GM23248 (cell line): ENCODE measurements around the gene RUFY3. TPM values are rescaled to one million over a fixed set of nuclear protein-coding genes. Genes with fewer than 3 reads are reported as not detected.
"Not testable (repeated sequence)": the region's sequence is repeated elsewhere in the genome, so short reads cannot be mapped to it uniquely, and the experiment has no call there.

Source experiments
- DNase-seq: peaks from one replicate; pipeline ENCODE4 v3.0.0-alpha.2; 2015
- H2AFZ ChIP-seq: fragments of 200-600 bp; sonication (generic); 2 replicates; pipeline ENCODE4 v1.6.1; 2016; ENCODE audit warnings: antibody characterized with exemption
- H3F3A ChIP-seq: fragments of 200-600 bp; sonication (generic); 2 replicates; pipeline ENCODE4 v1.6.1; 2016; ENCODE audit warnings: mild to moderate bottlenecking, antibody characterized with exemption, mixed run types; ENCODE audit not compliant: insufficient read depth
- H3K27ac ChIP-seq: fragments of 200-600 bp; sonication (generic); 2 replicates; pipeline ENCODE4 v1.5.1; 2016; ENCODE audit warnings: mild to moderate bottlenecking
- H3K27me3 ChIP-seq: fragments of 200-600 bp; sonication (generic); replicated peaks from 2 replicates; pipeline ENCODE4 v1.6.1; 2016; ENCODE audit warnings: mild to moderate bottlenecking; ENCODE audit not compliant: insufficient read depth
- H3K36me3 ChIP-seq: fragments of 200-600 bp; sonication (generic); 2 replicates; pipeline ENCODE4 v1.6.1; 2016; ENCODE audit warnings: low read depth, mild to moderate bottlenecking
- H3K4me1 ChIP-seq: fragments of 200-600 bp; sonication (generic); 2 replicates; pipeline ENCODE4 v1.6.1; 2016; ENCODE audit warnings: mild to moderate bottlenecking; ENCODE audit not compliant: insufficient read depth
- H3K4me2 ChIP-seq: fragments of 200-600 bp; sonication (generic); one replicate; pipeline ENCODE4 v1.6.1; 2016; ENCODE audit warnings: mild to moderate bottlenecking; ENCODE audit not compliant: unreplicated experiment
- H3K4me3 ChIP-seq: fragments of 200-600 bp; sonication (generic); 2 replicates; pipeline ENCODE4 v1.5.1; 2016; ENCODE audit warnings: mild to moderate bottlenecking
- H3K79me2 ChIP-seq: fragments of 200-600 bp; sonication (generic); 2 replicates; pipeline ENCODE4 v1.6.1; 2016; ENCODE audit warnings: mild to moderate bottlenecking; ENCODE audit not compliant: insufficient read depth
- H3K9ac ChIP-seq: fragments of 200-600 bp; sonication (generic); 2 replicates; pipeline ENCODE4 v1.6.1; 2016; ENCODE audit warnings: mild to moderate bottlenecking
- H3K9me2 ChIP-seq: fragments of 200-600 bp; sonication (generic); 2 replicates; pipeline ENCODE4 v1.6.1; 2016; ENCODE audit warnings: mixed run types, mild to moderate bottlenecking, moderate library complexity; ENCODE audit not compliant: insufficient read depth
- H3K9me3 ChIP-seq: fragments of 200-600 bp; sonication (generic); one replicate; pipeline ENCODE4 v1.6.1; 2017; ENCODE audit warnings: low read depth
- H4K20me1 ChIP-seq: fragments of 200-600 bp; sonication (generic); 2 replicates; pipeline ENCODE4 v1.6.0; 2016; ENCODE audit not compliant: insufficient read depth
- EZH2 ChIP-seq: fragments of 200-600 bp; sonication (generic); IDR thresholded peaks from 2 replicates; pipeline ENCODE4 v1.6.1; 2018; ENCODE audit warnings: antibody characterized with exemption, mild to moderate bottlenecking; ENCODE audit not compliant: insufficient read depth, poor library complexity, severe bottlenecking
- EZH2phosphoT487 ChIP-seq: fragments of 200-600 bp; sonication (generic); IDR thresholded peaks from 2 replicates; pipeline ENCODE4 v1.6.1; 2018; ENCODE audit warnings: antibody characterized with exemption, moderate library complexity, mild to moderate bottlenecking, low read depth; ENCODE audit not compliant: insufficient read depth
- WGBS, 2 experiments: methylation state at CpG; one replicate each; pipeline ENCODE4 v1.1.6; 2015 to 2017; ENCODE audit warnings: low lambda C conversion rate in 2 of 2, low coverage in 1 of 2; ENCODE audit errors: missing lambda C conversion rate in 2 of 2; 5-methylcytosine and 5-hydroxymethylcytosine counted together
- in situ Hi-C: fragments of 300-500 bp; cut with MboI; formaldehyde crosslinking; loops from 2 replicates; pipeline ENCODE4 v1.15.0; 2020
- polyA plus RNA-seq: library from polyadenylated mRNA; unstranded; fragments of >200 nt; fragmentation: Nextera tagmentation; extraction: Ambion mirVana; gene quantifications from 2 replicates; pipeline ENCODE4 v1.2.1, GENCODE V29; 2016
- total RNA-seq: library from RNA; depleted of rRNA; stranded (reverse); fragments of >200 nt; shearing (Covaris generic); gene quantifications from 2 replicates; pipeline ENCODE4 v1.2.3, GENCODE V29; 2014

The RUFY3 gene
- total and polyA plus RNA-seq, 2 experiments from 2014 or later: 13.5 to 24.0 TPM

GRCh38 chr4:70700712-70701111 lies 21.1 kb upstream of the RUFY3 start:
- Histone ChIP-seq H3F3A (peaks cover 19% of the 10 kb centered on the region), H2AFZ (no peak overlapping the region), H3K4me2 (no peak overlapping the region), H3K4me1 (0 out of 2 replicates have a peak, but pooled peaks cover 6% of the 10 kb centered on the region), H3K9ac (no peak overlapping the region), H3K4me3 (no peak overlapping the region), H3K27me3 (no peaks in the 10 kb centered on the region), H3K9me2 (no peaks in the 10 kb centered on the region), H3K79me2 (no peaks in the 10 kb centered on the region), H3K36me3 (no peaks in the 10 kb centered on the region), H3K9me3 (no peaks in the 10 kb centered on the region), H4K20me1 (no peaks in the 10 kb centered on the region), H3K27ac (no peak overlapping the region)
- in situ Hi-C loops: no loop called here
- no peak for DNase-seq
- WGBS, 2 experiments: 88 to 90% methylated on average over 5 of the region's 5 CpGs
- TF ChIP-seq EZH2phosphoT487 (no peak), EZH2 (no peak)

DNA sequence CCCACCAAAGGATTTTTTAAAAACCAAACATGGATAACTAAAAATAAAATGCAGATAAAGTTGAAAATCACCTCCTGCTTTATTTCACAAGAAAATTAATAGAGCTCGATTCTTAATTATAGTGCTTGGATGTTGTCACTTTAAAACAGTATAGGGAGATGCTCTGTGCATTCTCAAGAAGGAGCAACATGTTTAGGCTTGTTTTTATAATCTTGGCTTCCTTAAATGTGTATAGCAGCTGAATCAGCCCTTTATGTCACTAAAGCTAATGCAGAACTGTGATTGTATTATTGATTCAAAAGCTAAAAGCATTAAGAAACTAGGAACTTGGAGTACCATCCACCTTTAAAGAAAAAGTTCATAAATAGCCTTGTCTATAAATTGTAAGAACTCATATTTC lies 20.5 kb upstream of the RUFY3 start:
- Histone ChIP-seq H4K20me1 (no peaks in the 10 kb centered on the region), H3K4me3 (no peak overlapping the region), H3F3A (peaks cover 24% of the 10 kb centered on the region), H3K4me1 (peaks cover 7% of the 10 kb centered on the region; the same call in 1 of the 2 replicates), H3K9me3 (no peaks in the 10 kb centered on the region), H3K36me3 (no peaks in the 10 kb centered on the region), H3K27ac (no peak overlapping the region), H3K27me3 (no peaks in the 10 kb centered on the region), H3K4me2 (no peak overlapping the region), H3K9me2 (no peaks in the 10 kb centered on the region), H3K79me2 (peaks cover 4% of the 10 kb centered on the region), H2AFZ (no peak overlapping the region), H3K9ac (no peak overlapping the region)
- 45% methylated on average over 1 of the region's 1 CpG for WGBS, 2 experiments
- in situ Hi-C loops: no loop called here
- TF ChIP-seq EZH2: no peak
- no peak for TF ChIP-seq EZH2phosphoT487
- no peak for DNase-seq

DNA sequence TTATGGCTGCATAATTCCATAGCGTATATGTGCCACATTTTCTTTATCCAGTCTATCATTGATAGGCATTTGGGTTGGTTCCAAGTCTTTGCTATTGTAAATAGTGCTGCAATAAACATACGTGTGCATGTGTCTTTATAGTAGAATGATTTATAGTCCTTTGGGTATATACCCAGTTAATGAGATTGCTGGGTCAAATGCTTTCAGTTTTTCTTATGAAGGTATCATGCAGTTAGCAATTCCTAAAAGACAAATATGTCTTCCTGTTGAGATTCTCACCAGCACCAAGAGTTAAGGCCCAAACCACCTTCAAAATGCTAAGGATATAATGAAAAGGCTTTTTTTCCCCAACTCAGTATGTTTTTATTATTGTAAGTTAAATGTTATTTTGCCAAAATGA lies 19.2 kb upstream of the RUFY3 start:
- H3K27me3 ChIP-seq, DNase-seq, H3K9me3 ChIP-seq, H4K20me1 ChIP-seq, H3K9me2 ChIP-seq, H3K9ac ChIP-seq, H3K4me2 ChIP-seq, in situ Hi-C loops, H3K27ac ChIP-seq, H2AFZ ChIP-seq, H3K36me3 ChIP-seq, H3K4me3 ChIP-seq: not testable (repeated sequence)
- peaks cover 20% of the 10 kb centered on the region for H3K4me1 ChIP-seq
- H3K79me2 ChIP-seq: peaks cover 17% of the 10 kb centered on the region
- peaks cover 31% of the 10 kb centered on the region for H3F3A ChIP-seq
- 75 to 88% methylated on average over 2 of the region's 2 CpGs for WGBS, 2 experiments

GRCh38 chr4:70703619-70704214 lies 18.0 kb upstream of the RUFY3 start:
- Histone ChIP-seq H3K79me2 (peaks cover 28% of the 10 kb centered on the region), H2AFZ (peak overlapping the region; percentile 94), H3F3A (peaks cover 35% of the 10 kb centered on the region), H3K27me3 (no peaks in the 10 kb centered on the region), H3K27ac (peak overlapping the region; percentile 76), H3K4me1 (peaks cover 22% of the 10 kb centered on the region), H3K9ac (peak overlapping the region; percentile 89), H3K4me2 (peak overlapping the region; percentile 88), H3K9me2 (no peaks in the 10 kb centered on the region), H4K20me1 (no peaks in the 10 kb centered on the region), H3K36me3 (no peaks in the 10 kb centered on the region), H3K9me3 (no peaks in the 10 kb centered on the region), H3K4me3 (peak overlapping the region; percentile 91)
- DNase-seq: peak; percentile 80
- TF ChIP-seq EZH2phosphoT487 (no peak), EZH2 (no peak)
- WGBS, 2 experiments: 0% methylated on average over 11 of the region's 11 CpGs
- in situ Hi-C loops: no loop called here
